ENCODE results near the gene RSPH10B2. TPM values are rescaled to one million over a fixed set of nuclear protein-coding genes. Genes with fewer than 3 reads are reported as not detected.

The RSPH10B2 gene
- total and polyA plus RNA-seq, 9 of the 15 experiments (the other 6 are each of a cell fraction or from before 2014, with no cell fraction given), result 0.04 to 0.11 (median 0.08) TPM; not detected in 5

- TF ChIP-seq CTBP1 (IDR thresholded peaks at IDR 0.05; ENCODE audit: borderline replicate concordance) (peak; percentile 41; the same call in 1 of the 2 replicates), ATF1 (CRISPR knock-in tag; IDR thresholded peaks at IDR 0.05) (no peak), ATF1 (tag; IDR thresholded peaks at IDR 0.05) (peak; percentile 29; the same call in 1 of the 2 replicates), E2F1 (CRISPR knock-in tag; IDR thresholded peaks at IDR 0.05) (peak; percentile 60; the same call in 1 of the 2 replicates), SAP30 (IDR thresholded peaks at IDR 0.05; ENCODE audit: borderline replicate concordance, insufficient read depth, low read depth, low read length, poor library complexity, severe bottlenecking) (peak; percentile 60), MXD1 (CRISPR knock-in tag; IDR thresholded peaks at IDR 0.05; ENCODE audit: borderline replicate concordance, poor library complexity, severe bottlenecking) (no peak), ID3 (CRISPR knock-in tag; IDR thresholded peaks at IDR 0.05) (no peak), ID3 (tag; IDR thresholded peaks at IDR 0.05) (0 out of 2 replicates have a peak, but pooled peaks have one; percentile 42), CREM (IDR thresholded peaks at IDR 0.05; ENCODE audit: low read depth) (peak; percentile 55), ZBTB11 (CRISPR knock-in tag; IDR thresholded peaks at IDR 0.05) (peak in 2 of 3 experiments; percentile 44 to 91; a peak in 3 of 6 replicates), KDM5B (IDR thresholded peaks at IDR 0.05; ENCODE audit: insufficient replicate concordance, low read depth, low read length) (peak; percentile 68), MEIS2 (IDR thresholded peaks at IDR 0.05; ENCODE audit: partially characterized antibody) (peak; percentile 79), VEZF1 (CRISPR knock-in tag; IDR thresholded peaks at IDR 0.05) (peak; percentile 37; the same call in 1 of the 2 replicates), UBTF (IDR thresholded peaks at IDR 0.05; ENCODE audit: borderline replicate concordance in 1 of 2, low read depth in 2 of 2, low read length in 2 of 2) (peak; percentile 12 to 27; a peak in 1 of 4 replicates)
These were observed 24.2 kb upstream of the RSPH10B2 start (continued) for GRCh38 chr7:6729492-6730342.
